Mucosa of descending colon (tissue), 3 donors: Measurements from ENCODE around the gene RFX3. TPM values are rescaled to one million over a fixed set of nuclear protein-coding genes. Genes with fewer than 3 reads are reported as not detected.

Source experiments
- ATAC-seq: fragments of 200-7000 bp; cut with Tn5 transposase; one replicate; pipeline ENCODE4 v1.9.1; 2020; ENCODE audit warnings: mild to moderate bottlenecking, moderate library complexity
- DNase-seq, 3 donors: peaks; one replicate each; pipeline ENCODE4 v3.0.0-alpha.2; 2020
- H3K36me3 ChIP-seq: fragments of 200-600 bp; one replicate; pipeline ENCODE4 v1.8.0; 2021; ENCODE audit warnings: low read depth, mild to moderate bottlenecking
- H3K4me1 ChIP-seq: fragments of 200-600 bp; one replicate; pipeline ENCODE4 v1.8.0; 2021; ENCODE audit warnings: low read depth, mild to moderate bottlenecking
- H3K4me3 ChIP-seq: fragments of 200-600 bp; one replicate; pipeline ENCODE4 v1.8.0; 2021; ENCODE audit warnings: mild to moderate bottlenecking
- H3K9me3 ChIP-seq: fragments of 200-600 bp; one replicate; pipeline ENCODE4 v1.8.0; 2021; ENCODE audit warnings: mild to moderate bottlenecking
- CTCF ChIP-seq: fragments of 200-600 bp; IDR thresholded peaks from one replicate; pipeline ENCODE4 v1.8.0; 2022; ENCODE audit warnings: antibody characterized with exemption, mild to moderate bottlenecking
- intact Hi-C, 2 donors: fragments of 100-400 bp; cut with DNase I in 1 of 2; cut with micrococcal nuclease in 1 of 2; formaldehyde crosslinking; loops; one replicate each; pipeline versions ENCODE4 v1.11.0 to v1.11.1; 2022; cut with DNase I, micrococcal nuclease
- total RNA-seq, 3 donors: library from RNA; stranded (reverse); fragmentation: NEBNext Ultra II Directional in 2 of 3; extraction: Animal tissue kit (Norgen Biotek cat#: 25700) in 2 of 3; gene quantifications; one replicate each; pipeline versions ENCODE4 v1.2.1 to v1.2.4, GENCODE V29; 2021 to 2023
- donor health status: DM: no; HTN: no; CAD: no; lungs with moderate emphysema.
- donor health status: DM: no; HTN: no; CAD: no.
- donor health status: DM: no; HTN: yes; CAD: no.

Gene RFX3
- total RNA-seq, 3 donors from 2014 or later: 12.0 to 13.3 (median 12.3) TPM

GRCh38 chr9:3528451-3528850 lies 2.6 kb upstream of the RFX3 start:
- Histone ChIP-seq H3K4me1 (peaks cover 4% of the 10 kb centered on the region), H3K36me3 (no peaks in the 10 kb centered on the region), H3K4me3 (no peak overlapping the region), H3K9me3 (no peaks in the 10 kb centered on the region)
- ATAC-seq (no peak), DNase-seq (peak in 1 of 3 donors; percentile 11)
- intact Hi-C loops: no loop called here
- no peak for TF ChIP-seq CTCF

- Histone ChIP-seq H3K9me3 (no peaks in the 10 kb centered on the region), H3K4me3 (peak overlapping the region; percentile 71), H3K36me3 (no peaks in the 10 kb centered on the region), H3K4me1 (peaks cover 4% of the 10 kb centered on the region)
- intact Hi-C loops: no loop called here
- ATAC-seq: peak; percentile 1
- peak in 2 of 3 donors; percentile 47 to 57 for DNase-seq
- TF ChIP-seq CTCF: no peak
These were observed 1.5 kb upstream of the RFX3 start for GRCh38 chr9:3526997-3527940.

GRCh38 chr9:3526165-3526996 lies 580 bp upstream of the RFX3 start:
- peaks cover 4% of the 10 kb centered on the region for H3K4me1 ChIP-seq
- no peaks in the 10 kb centered on the region for H3K9me3 ChIP-seq
- DNase-seq (peak; percentile 92), ATAC-seq (peak; percentile 90)
- H3K36me3 ChIP-seq: no peaks in the 10 kb centered on the region
- intact Hi-C loops: no loop called here
- no peak for TF ChIP-seq CTCF
- H3K4me3 ChIP-seq: peak overlapping the region; percentile 71

- Histone ChIP-seq H3K9me3 (no peaks in the 10 kb centered on the region), H3K36me3 (no peaks in the 10 kb centered on the region), H3K4me3 (peak overlapping the region; percentile 71), H3K4me1 (peaks cover 4% of the 10 kb centered on the region)
- ATAC-seq: peak; percentile 3
- TF ChIP-seq CTCF: no peak
- peak in 2 of 3 donors; percentile 71 to 74 for DNase-seq
- intact Hi-C loops: no loop called here
These were observed 535 bp downstream of the RFX3 start for GRCh38 chr9:3525096-3525835.

- ATAC-seq (no peak), DNase-seq (no peak)
- Histone ChIP-seq H3K4me1 (no peaks in the 10 kb centered on the region), H3K9me3 (no peaks in the 10 kb centered on the region), H3K4me3 (no peak overlapping the region), H3K36me3 (no peaks in the 10 kb centered on the region)
- no peak for TF ChIP-seq CTCF
- intact Hi-C loops: no loop called here
These were observed 3.8 kb downstream of the RFX3 start for GRCh38 chr9:3521966-3522365.
